Measurements from ENCODE around the gene ZNF670. TPM values are rescaled to one million over a fixed set of nuclear protein-coding genes. Genes with fewer than 3 reads are reported as not detected.

ZNF670 gene
- total and polyA plus RNA-seq, 9 donors: 1.3 to 5.3 (median 4.1) TPM

- TF ChIP-seq EP300 (IDR thresholded peaks at IDR 0.05) (no peak), POLR2A (IDR thresholded peaks at IDR 0.05) (no peak), CTCF (IDR thresholded peaks at IDR 0.05) (no peak)
- intact Hi-C loops (cut with DNase I): no loop called here
- H3K4me1 ChIP-seq (ENCODE audit: insufficient read depth): no peaks in the 10 kb centered on the region
- WGBS, 3 donors: 91 to 95% (median 93%) methylated on average over 3 of the region's 3 CpGs
- DNase-seq: no peak
- no peak overlapping the region for H3K4me3 ChIP-seq
- H3K9me3 ChIP-seq: no peaks in the 10 kb centered on the region
- no peaks in the 10 kb centered on the region for H3K27me3 ChIP-seq
- no peak overlapping the region for H3K27ac ChIP-seq
- no peaks in the 10 kb centered on the region for H3K36me3 ChIP-seq
Observed at GRCh38 chr1:247064304-247064703, 14.3 kb downstream of the ZNF670 start.

- DNase-seq: no peak
- Histone ChIP-seq H3K36me3 (no peaks in the 10 kb centered on the region), H3K27ac (no peak overlapping the region), H3K4me1 (ENCODE audit: insufficient read depth) (no peaks in the 10 kb centered on the region), H3K4me3 (no peak overlapping the region), H3K9me3 (no peaks in the 10 kb centered on the region), H3K27me3 (no peaks in the 10 kb centered on the region)
- no peak for TF ChIP-seq CTCF (IDR thresholded peaks at IDR 0.05)
- intact Hi-C loops (cut with DNase I): no loop called here
- 84 to 87% (median 85%) methylated on average over 4 of the region's 4 CpGs for WGBS, 3 donors
Observed at GRCh38 chr1:247060771-247061170, 17.8 kb downstream of the ZNF670 start.

- intact Hi-C loops (cut with DNase I): no loop called here
- no peak for DNase-seq
- WGBS, 3 donors: 41 to 48% (median 44%) methylated on average over 2 of the region's 2 CpGs
- Histone ChIP-seq H3K9me3 (peaks cover 0 to 6% of the 10 kb centered on the region in 2 donors), H3K4me1 (ENCODE audit: insufficient read depth) (no peaks in the 10 kb centered on the region), H3K4me3 (no peak overlapping the region), H3K27me3 (no peaks in the 10 kb centered on the region), H3K27ac (no peak overlapping the region), H3K36me3 (no peaks in the 10 kb centered on the region)
- no peak for TF ChIP-seq EP300 (IDR thresholded peaks at IDR 0.05)
Observed at GRCh38 chr1:247056071-247056470, 22.5 kb downstream of the ZNF670 start.

- Histone ChIP-seq H3K4me3 (no peak overlapping the region), H3K27me3 (no peaks in the 10 kb centered on the region), H3K27ac (no peak overlapping the region), H3K4me1 (ENCODE audit: insufficient read depth) (no peaks in the 10 kb centered on the region), H3K36me3 (no peaks in the 10 kb centered on the region), H3K9me3 (peaks cover 0 to 6% of the 10 kb centered on the region in 2 donors)
- 57 to 89% (median 76%) methylated on average over 2 of the region's 2 CpGs for WGBS, 3 donors
- intact Hi-C loops (cut with DNase I): no loop called here
- TF ChIP-seq EP300 (IDR thresholded peaks at IDR 0.05): no peak
- TF ChIP-seq CTCF (IDR thresholded peaks at IDR 0.05): no peak
- TF ChIP-seq POLR2A (IDR thresholded peaks at IDR 0.05): no peak
- no peak for DNase-seq
Observed at GRCh38 chr1:247054992-247055415, 23.6 kb downstream of the ZNF670 start.

GRCh38 chr1:247047702-247048101 lies 30.9 kb downstream of the ZNF670 start:
- peaks cover 0 to 9% of the 10 kb centered on the region in 2 donors for H3K9me3 ChIP-seq
- H3K4me1 ChIP-seq (ENCODE audit: insufficient read depth): no peaks in the 10 kb centered on the region
- DNase-seq: no peak
- no peaks in the 10 kb centered on the region for H3K36me3 ChIP-seq
- TF ChIP-seq EP300 (IDR thresholded peaks at IDR 0.05) (no peak), POLR2A (IDR thresholded peaks at IDR 0.05) (no peak), CTCF (IDR thresholded peaks at IDR 0.05) (no peak)
- WGBS, 3 donors: 89 to 96% (median 92%) methylated on average over 2 of the region's 2 CpGs
- H3K27me3 ChIP-seq: no peaks in the 10 kb centered on the region
- no peak overlapping the region for H3K4me3 ChIP-seq
- intact Hi-C loops (cut with DNase I): loop anchor here in 1 of 4 donors (10.0 kb wide), 1 partner anchor 1187 kb away; the partner anchor contains the start of gene OR2M4
- no peak overlapping the region for H3K27ac ChIP-seq

Measured in ovary (tissue), 9 donors.